ENCODE measurements around the gene GABRB1.

DNA sequence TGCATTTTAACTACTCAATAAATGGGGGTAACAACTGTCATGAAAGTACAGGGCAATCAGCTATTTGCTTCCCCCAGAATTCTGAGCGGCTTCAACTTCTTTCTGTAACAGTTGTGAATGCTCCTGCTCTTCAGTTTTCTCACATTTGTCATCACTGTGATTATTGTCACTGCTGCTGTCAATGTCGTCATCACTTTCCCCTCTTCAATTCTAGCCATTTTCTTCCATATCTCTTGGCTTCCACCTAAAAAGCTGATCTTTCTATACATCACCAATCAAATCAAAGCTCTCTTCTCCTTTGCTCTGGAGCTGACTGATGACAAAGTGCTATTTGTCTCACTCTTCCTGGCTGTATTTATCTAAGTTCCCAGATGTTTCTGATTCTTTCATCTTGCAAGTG lies 306.5 kb downstream of the GABRB1 start:
- TF ChIP-seq CTCF (conservative IDR thresholded peaks at IDR 0.05; ENCODE audit: low read length) (no peak), EZH2phosphoT487 (IDR thresholded peaks at IDR 0.05; ENCODE audit: borderline replicate concordance, low read depth, low read length) (no peak)
